ENCODE data around the gene PAWR. TPM values are rescaled to one million over a fixed set of nuclear protein-coding genes. Genes with fewer than 3 reads are reported as not detected.

Gene PAWR
- total and polyA plus RNA-seq, 2 of the 13 experiments (the other 11 are each of a cell fraction or from before 2014, with no cell fraction given): 29.1 to 36.1 TPM

GRCh38 chr12:79686171-79686570 is 4.6 kb downstream of the PAWR start:
- no peak overlapping the region for H2AFZ ChIP-seq (ENCODE audit: low read length)
- TF ChIP-seq SP2 (CRISPR knock-in tag; IDR thresholded peaks at IDR 0.05): no peak
- no peak for TF ChIP-seq ZNF562 (CRISPR knock-in tag; IDR thresholded peaks at IDR 0.05; ENCODE audit: borderline replicate concordance)
- TF ChIP-seq SP140L (CRISPR knock-in tag; IDR thresholded peaks at IDR 0.05; ENCODE audit: borderline replicate concordance): no peak
- no peak for TF ChIP-seq RAD51 (IDR thresholded peaks at IDR 0.05; ENCODE audit: borderline replicate concordance)
- TF ChIP-seq HNF4G (IDR thresholded peaks at IDR 0.05; ENCODE audit: borderline replicate concordance, low read depth, low read length): no peak
- TF ChIP-seq HNF4G (CRISPR knock-in tag; IDR thresholded peaks at IDR 0.05; ENCODE audit: borderline replicate concordance, low read depth): no peak
- no peak for TF ChIP-seq HNF1A (IDR thresholded peaks at IDR 0.05; ENCODE audit: low read depth)
- TF ChIP-seq HNF1A (CRISPR knock-in tag; IDR thresholded peaks at IDR 0.05; ENCODE audit: borderline replicate concordance): no peak
- TF ChIP-seq MTF2 (CRISPR knock-in tag; IDR thresholded peaks at IDR 0.05; ENCODE audit: borderline replicate concordance): no peak
- TF ChIP-seq FLYWCH1 (CRISPR knock-in tag; IDR thresholded peaks at IDR 0.05): no peak
- TF ChIP-seq THAP7 (CRISPR knock-in tag; IDR thresholded peaks at IDR 0.05): no peak
- TF ChIP-seq KDM6A (CRISPR knock-in tag; IDR thresholded peaks at IDR 0.05; ENCODE audit: low read depth): no peak
- TF ChIP-seq SCMH1 (CRISPR knock-in tag; IDR thresholded peaks at IDR 0.05; ENCODE audit: borderline replicate concordance): no peak
- TF ChIP-seq TIGD3 (CRISPR knock-in tag; IDR thresholded peaks at IDR 0.05; ENCODE audit: borderline replicate concordance): no peak
- TF ChIP-seq SRSF9 (IDR thresholded peaks at IDR 0.05; ENCODE audit: borderline replicate concordance, insufficient read depth, low read depth, low read length, poor library complexity, severe bottlenecking): no peak
- TF ChIP-seq KAT7 (CRISPR knock-in tag; IDR thresholded peaks at IDR 0.05; ENCODE audit: borderline replicate concordance): no peak
- no peak for TF ChIP-seq ZNF468 (CRISPR knock-in tag; IDR thresholded peaks at IDR 0.05)
- peaks cover 92% of the 10 kb centered on the region for H3K79me2 ChIP-seq (ENCODE audit: insufficient read depth, low read length)
- H3K4me3 ChIP-seq (replicated peaks in 1 of 3; ENCODE audit: insufficient read depth in 1 of 3, low read depth in 2 of 3, low read length in 3 of 3): peak overlapping the region; percentile 76 to 97 (median 96); a peak in 5 of 6 replicates
- no peaks in the 10 kb centered on the region for H3K9me3 ChIP-seq (ENCODE audit: low read length)
- H3K27me3 ChIP-seq (ENCODE audit: control insufficient read depth in 1 of 2, insufficient read depth in 2 of 2, low read length in 2 of 2): no peaks in the 10 kb centered on the region; a peak in 1 of 5 replicates
- H3K27ac ChIP-seq (ENCODE audit: extremely low read length, insufficient read depth, low read length): peak overlapping the region; percentile 14
- BruUV-seq (replicated peaks): no TSS peak
- in situ Hi-C loops (cut with HindIII; ENCODE audit: extremely low pct_ligation_motif_present, low pct_unique_long_range_greater_than_20kb) (loop anchor here (25.0 kb wide), 1 partner anchor 124 kb away; no protein-coding TSS in a partner anchor), intact Hi-C loops (cut with micrococcal nuclease; ENCODE audit: unreplicated experiment) (loop anchor here (5.0 kb wide), 1 partner anchor 44 kb away; no protein-coding TSS in a partner anchor)
- H3K4me2 ChIP-seq (ENCODE audit: low read depth, low read length): peak overlapping the region; percentile 73
- WGBS (ENCODE audit: low lambda C conversion rate): 25% methylated on average over 2 of the region's 2 CpGs
- ATAC-seq (no peak), FAIRE-seq (no peak), DNase-seq (ENCODE audit: low spot score) (no peak)
- peaks cover 75% of the 10 kb centered on the region for H4K20me1 ChIP-seq (ENCODE audit: insufficient read depth, low read length)
- H3K4me1 ChIP-seq (ENCODE audit: insufficient read depth, low read length): peaks cover 43% of the 10 kb centered on the region
- peaks cover 0 to 6% of the 10 kb centered on the region in 2 experiments; a peak in 1 of 5 replicates for H3K36me3 ChIP-seq (replicated peaks in 1 of 2; ENCODE audit: control insufficient read depth in 1 of 2, insufficient read depth in 2 of 2, low read length in 2 of 2)
- peak overlapping the region; percentile 95 for H3K9ac ChIP-seq (ENCODE audit: insufficient read depth, low read depth, low read length)
- ChIA-PET POLR2A (no interaction called here), CTCF (ENCODE audit: low intra/inter-chr PET ratio, low total read pairs) (no interaction called here)
